Panc1 (cell line): ENCODE data around the gene WWOX. TPM values are rescaled to one million over a fixed set of nuclear protein-coding genes. Genes with fewer than 3 reads are reported as not detected.

ENCODE experiments used
- ATAC-seq: fragments of 200-7000 bp; cut with Tn5 transposase; 2 replicates; pipeline ENCODE4 v1.9.1; 2020; ENCODE audit warnings: mild to moderate bottlenecking, moderate library complexity
- BruUV-seq: library from RNA; stranded (reverse); fragments of 400-500 nt; replicated peaks from 2 replicates; lab custom pipeline; 2021; lab: Mats Ljungman, UMichigan
- CTCF ChIA-PET: fragments of 300-600 bp; sonication (Branson Sonifier 250); formaldehyde crosslinking; loops from one replicate; lab custom pipeline; 2022; ENCODE audit warnings: antibody characterized with exemption; lab: Charles Lee
- POLR2A ChIA-PET: fragments of 300-600 bp; sonication (Branson Sonifier 250); formaldehyde crosslinking; loops from one replicate; lab custom pipeline; 2022; ENCODE audit warnings: antibody characterized with exemption; lab: Charles Lee
- DNase-seq: peaks from one replicate; pipeline ENCODE4 v3.0.0-alpha.2; 2010; ENCODE audit warnings: low read depth, low spot score
- H3K27ac ChIP-seq: 2 replicates; pipeline ENCODE4 v1.5.1; 2011; ENCODE audit warnings: mild to moderate bottlenecking, low read length, inconsistent platforms
- H3K27me3 ChIP-seq: fragments of 200-500 bp; sonication (Bioruptor generic); 2 replicates; pipeline ENCODE4 v1.6.0; 2014; ENCODE audit warnings: low read length, inconsistent platforms; ENCODE audit not compliant: control insufficient read depth, insufficient read depth
- H3K36me3 ChIP-seq: fragments of 200-500 bp; sonication (Bioruptor generic); 2 replicates; pipeline ENCODE4 v1.5.1; 2014; ENCODE audit warnings: inconsistent platforms, mild to moderate bottlenecking, low read length, moderate library complexity; ENCODE audit not compliant: control insufficient read depth, insufficient read depth
- H3K4me1 ChIP-seq: 2 replicates; pipeline ENCODE4 v1.5.1; 2011; ENCODE audit warnings: inconsistent platforms, mild to moderate bottlenecking, low read length, moderate library complexity; ENCODE audit not compliant: control insufficient read depth, insufficient read depth
- H3K4me3 ChIP-seq, 2 experiments: 2 replicates each; pipeline ENCODE4 v1.5.1; 2011 to 2012; ENCODE audit warnings: low read depth in 2 of 2, low read length in 2 of 2, mild to moderate bottlenecking in 2 of 2, inconsistent platforms in 1 of 2, moderate library complexity in 1 of 2
- H3K9me3 ChIP-seq: fragments of 200-500 bp; sonication (Bioruptor generic); 2 replicates; pipeline ENCODE4 v1.5.1; 2014; ENCODE audit warnings: low read depth, mild to moderate bottlenecking, inconsistent platforms, low read length, moderate library complexity; ENCODE audit not compliant: control insufficient read depth, insufficient read depth
- CTCF ChIP-seq: fragments of 450-650 bp; IDR thresholded peaks from 2 replicates; pipeline ENCODE4 v1.5.1; 2017; ENCODE audit warnings: mild to moderate bottlenecking
- POLR2AphosphoS5 ChIP-seq: IDR thresholded peaks from 2 replicates; pipeline ENCODE4 v1.6.1; 2012; ENCODE audit warnings: mild to moderate bottlenecking, low read depth, low read length, moderate library complexity
- REST ChIP-seq, 2 experiments: IDR thresholded peaks; 2 replicates each; pipeline ENCODE4 v1.6.1; 2011 to 2012; ENCODE audit warnings: low read depth in 2 of 2, control low read depth in 1 of 2, low read length in 1 of 2, mild to moderate bottlenecking in 1 of 2, moderate library complexity in 1 of 2; ENCODE audit not compliant: insufficient read depth in 1 of 2
- SIN3A ChIP-seq: IDR thresholded peaks from 2 replicates; pipeline ENCODE4 v1.6.1; 2012; ENCODE audit warnings: low read depth, mild to moderate bottlenecking, low read length, moderate library complexity, borderline replicate concordance; ENCODE audit not compliant: insufficient read depth
- TCF7L2 ChIP-seq: IDR thresholded peaks from 2 replicates; pipeline ENCODE4 v1.6.1; 2011; ENCODE audit warnings: mild to moderate bottlenecking, low read depth, low read length, inconsistent platforms
- in situ Hi-C: cut with HindIII; loops from 2 replicates; pipeline ENCODE4 v1.10.0; 2016; ENCODE audit warnings: low sequenced_read_pairs, low pct_unique_long_range_greater_than_20kb
- intact Hi-C: fragments of 100-400 bp; cut with micrococcal nuclease; formaldehyde crosslinking; loops from one replicate; pipeline ENCODE4 v1.10.0; 2022; ENCODE audit not compliant: unreplicated experiment
- total RNA-seq: library from RNA; stranded (reverse); gene quantifications from one replicate; pipeline ENCODE4 v1.2.1, GENCODE V29; 2021; ENCODE audit not compliant: unreplicated experiment

Gene WWOX
- total RNA-seq, 1 experiment from 2014 or later: 12.5 TPM

DNA sequence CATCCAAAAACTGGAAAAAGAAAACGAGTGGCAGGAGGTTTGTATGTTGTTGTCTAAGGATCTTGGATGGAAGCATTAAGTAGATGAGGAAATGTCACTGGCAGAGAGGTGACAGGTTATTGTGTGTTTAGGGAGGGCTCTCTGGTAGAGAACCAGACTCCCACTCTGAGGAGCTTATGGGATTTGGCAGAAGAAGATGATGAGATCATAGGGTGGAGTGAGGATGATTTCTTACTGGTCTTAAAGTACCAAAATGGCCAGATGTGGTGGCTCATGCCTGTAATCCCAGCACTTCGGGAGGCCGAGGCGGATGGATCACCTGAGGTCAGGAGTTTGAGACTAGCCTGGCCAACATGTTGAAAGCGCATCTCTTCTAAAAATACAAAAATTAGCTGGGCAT is 9.0 kb downstream of the WWOX start:
- in situ Hi-C loops: no loop called here
- POLR2A ChIA-PET: no interaction called here

GRCh38 chr16:78113258-78113657 is 13.8 kb downstream of the WWOX start:
- H3K36me3 ChIP-seq: no peaks in the 10 kb centered on the region; the same call in 1 of the 2 replicates
- no peak overlapping the region for H3K27ac ChIP-seq
- intact Hi-C loops (no loop called here), in situ Hi-C loops (no loop called here)
- no peak overlapping the region for H3K4me3 ChIP-seq
- BruUV-seq: no TSS peak
- ATAC-seq (no peak), DNase-seq (no peak)
- POLR2A ChIA-PET: no interaction called here
- H3K4me1 ChIP-seq: no peaks in the 10 kb centered on the region
- H3K9me3 ChIP-seq: no peaks in the 10 kb centered on the region
- TF ChIP-seq POLR2AphosphoS5: no peak
- no peaks in the 10 kb centered on the region for H3K27me3 ChIP-seq
- CTCF ChIA-PET: no interaction called here

More for the DNA sequence above, 9.0 kb downstream of the WWOX start:
- BruUV-seq: no TSS peak
- H3K36me3 ChIP-seq: no peaks in the 10 kb centered on the region
- no peaks in the 10 kb centered on the region for H3K27me3 ChIP-seq
- no peak overlapping the region for H3K27ac ChIP-seq
- H3K9me3 ChIP-seq: no peaks in the 10 kb centered on the region
- intact Hi-C loops: no loop called here
- no peak overlapping the region for H3K4me3 ChIP-seq
- ATAC-seq: no peak
- H3K4me1 ChIP-seq: no peaks in the 10 kb centered on the region
- DNase-seq: no peak
- TF ChIP-seq REST (IDR thresholded peaks at IDR 0.05; ENCODE audit: insufficient read depth in 1 of 2, low read depth in 2 of 2, low read length in 1 of 2): no peak
- CTCF ChIA-PET: no interaction called here

- CTCF ChIA-PET: no interaction called here
- intact Hi-C loops (no loop called here), in situ Hi-C loops (no loop called here)
Observed at GRCh38 chr16:78115659-78116058, 16.2 kb downstream of the WWOX start.

More at GRCh38 chr16:78115659-78116058, 16.2 kb downstream of the WWOX start:
- H3K36me3 ChIP-seq: no peaks in the 10 kb centered on the region; the same call in 1 of the 2 replicates
- H3K9me3 ChIP-seq: no peaks in the 10 kb centered on the region
- H3K27ac ChIP-seq: no peak overlapping the region
- TF ChIP-seq TCF7L2 (no peak), POLR2AphosphoS5 (no peak), SIN3A (no peak), CTCF (no peak), REST (IDR thresholded peaks at IDR 0.05; ENCODE audit: insufficient read depth in 1 of 2, low read depth in 2 of 2, low read length in 1 of 2) (no peak)
- H3K4me1 ChIP-seq: no peaks in the 10 kb centered on the region
- ATAC-seq: no peak
- POLR2A ChIA-PET: no interaction called here
- no peaks in the 10 kb centered on the region for H3K27me3 ChIP-seq
- DNase-seq: no peak
- no peak overlapping the region for H3K4me3 ChIP-seq
- no TSS peak for BruUV-seq
